Hepatocyte (in vitro differentiated cells): ENCODE data around the gene ZNF107.

Experiments used
- CTCF ChIP-seq: fragments of 200-600 bp; sonication (generic); IDR thresholded peaks from 2 replicates; pipeline ENCODE4 v1.5.1; 2016; ENCODE audit warnings: antibody characterized with exemption, mild to moderate bottlenecking; ENCODE audit not compliant: poor library complexity
- EZH2 ChIP-seq: fragments of 200-600 bp; sonication (generic); IDR thresholded peaks from 2 replicates; pipeline ENCODE4 v1.6.1; 2016; ENCODE audit warnings: antibody characterized with exemption, mild to moderate bottlenecking, borderline replicate concordance
- EZH2phosphoT487 ChIP-seq: fragments of 200-600 bp; sonication (generic); IDR thresholded peaks from one replicate; pipeline ENCODE4 v1.6.1; 2018; ENCODE audit warnings: antibody characterized with exemption, mild to moderate bottlenecking, low read depth, moderate library complexity; ENCODE audit not compliant: unreplicated experiment, severe bottlenecking

GRCh38 chr7:64729089-64729848 lies 63.3 kb downstream of the ZNF107 start:
- TF ChIP-seq CTCF (no peak), EZH2 (no peak), EZH2phosphoT487 (no peak)
